ENCODE data around the gene ATP9B. TPM values are rescaled to one million over a fixed set of nuclear protein-coding genes. Genes with fewer than 3 reads are reported as not detected.

The ATP9B gene
- total RNA-seq, 1 donor from 2014 or later, result 50.3 TPM

DNA sequence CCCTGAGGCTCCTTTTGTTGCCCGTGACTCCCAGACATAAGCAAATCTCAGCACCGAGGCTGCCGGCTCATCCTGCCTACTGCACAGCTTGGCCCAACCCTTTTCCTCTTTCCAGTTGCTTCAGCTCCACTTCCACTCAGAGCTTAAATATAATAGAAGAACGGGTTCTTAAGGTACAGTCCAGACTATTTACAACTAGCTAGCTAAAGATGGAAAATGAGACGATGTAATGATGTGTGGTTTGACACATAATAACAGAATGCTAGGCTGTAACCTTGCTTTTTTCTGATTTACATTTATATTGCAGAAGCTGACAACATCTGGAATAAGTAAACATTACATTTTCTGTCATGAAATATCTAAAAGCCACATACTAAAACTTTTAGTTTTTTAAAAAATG, 26.9 kb upstream of the ATP9B start:
- no peak for DNase-seq (ENCODE audit: extremely low spot score in 2 of 2)
- TF ChIP-seq POLR2AphosphoS5 (IDR thresholded peaks at IDR 0.05; ENCODE audit: insufficient read depth in 1 of 2, low read depth in 1 of 2), result no peak
- no peak for TF ChIP-seq POLR2A (IDR thresholded peaks at IDR 0.05)
- TF ChIP-seq, protein P1, sequence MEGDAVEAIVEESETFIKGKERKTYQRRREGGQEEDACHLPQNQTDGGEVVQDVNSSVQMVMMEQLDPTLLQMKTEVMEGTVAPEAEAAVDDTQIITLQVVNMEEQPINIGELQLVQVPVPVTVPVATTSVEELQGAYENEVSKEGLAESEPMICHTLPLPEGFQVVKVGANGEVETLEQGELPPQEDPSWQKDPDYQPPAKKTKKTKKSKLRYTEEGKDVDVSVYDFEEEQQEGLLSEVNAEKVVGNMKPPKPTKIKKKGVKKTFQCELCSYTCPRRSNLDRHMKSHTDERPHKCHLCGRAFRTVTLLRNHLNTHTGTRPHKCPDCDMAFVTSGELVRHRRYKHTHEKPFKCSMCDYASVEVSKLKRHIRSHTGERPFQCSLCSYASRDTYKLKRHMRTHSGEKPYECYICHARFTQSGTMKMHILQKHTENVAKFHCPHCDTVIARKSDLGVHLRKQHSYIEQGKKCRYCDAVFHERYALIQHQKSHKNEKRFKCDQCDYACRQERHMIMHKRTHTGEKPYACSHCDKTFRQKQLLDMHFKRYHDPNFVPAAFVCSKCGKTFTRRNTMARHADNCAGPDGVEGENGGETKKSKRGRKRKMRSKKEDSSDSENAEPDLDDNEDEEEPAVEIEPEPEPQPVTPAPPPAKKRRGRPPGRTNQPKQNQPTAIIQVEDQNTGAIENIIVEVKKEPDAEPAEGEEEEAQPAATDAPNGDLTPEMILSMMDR (IDR thresholded peaks at IDR 0.05), result no peak
- H3K27ac ChIP-seq, result no peak overlapping the region
- H3K36me3 ChIP-seq, result no peaks in the 10 kb centered on the region
- H3K9me3 ChIP-seq, result no peaks in the 10 kb centered on the region
- no peaks in the 10 kb centered on the region for H3K27me3 ChIP-seq
- no peaks in the 10 kb centered on the region for H3K4me1 ChIP-seq
- H3K4me3 ChIP-seq, result no peak overlapping the region
- intact Hi-C loops (cut with DNase I), result no loop called here

DNA sequence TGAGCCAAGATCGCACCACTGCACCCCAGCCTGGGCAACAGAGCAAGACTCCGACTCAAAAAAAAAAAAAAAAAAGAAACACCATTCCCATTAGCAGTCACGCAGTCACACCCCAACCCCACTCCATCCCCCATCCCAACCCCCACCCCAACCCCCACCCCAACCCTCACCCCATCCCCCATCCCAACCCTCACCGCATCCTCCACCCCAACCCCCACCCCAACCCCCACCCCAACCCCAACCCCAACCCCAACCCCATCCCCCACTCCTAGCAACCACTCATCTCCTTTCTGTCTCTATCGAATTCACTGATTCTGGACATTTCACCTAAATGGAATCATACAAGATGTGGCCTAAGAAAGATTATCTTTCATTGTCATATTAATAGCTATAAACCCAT, 25.9 kb upstream of the ATP9B start:
- no peak overlapping the region for H3K27ac ChIP-seq
- no peaks in the 10 kb centered on the region for H3K27me3 ChIP-seq
- H3K36me3 ChIP-seq, result no peaks in the 10 kb centered on the region
- no peak for DNase-seq (ENCODE audit: extremely low spot score in 2 of 2)
- H3K4me3 ChIP-seq, result no peak overlapping the region
- no peaks in the 10 kb centered on the region for H3K4me1 ChIP-seq
- no peaks in the 10 kb centered on the region for H3K9me3 ChIP-seq
- intact Hi-C loops (cut with DNase I), result no loop called here
- TF ChIP-seq POLR2A (IDR thresholded peaks at IDR 0.05) (no peak), POLR2AphosphoS5 (IDR thresholded peaks at IDR 0.05; ENCODE audit: insufficient read depth in 1 of 2, low read depth in 1 of 2) (no peak)
- TF ChIP-seq, protein P1 (IDR thresholded peaks at IDR 0.05), result no peak

DNA sequence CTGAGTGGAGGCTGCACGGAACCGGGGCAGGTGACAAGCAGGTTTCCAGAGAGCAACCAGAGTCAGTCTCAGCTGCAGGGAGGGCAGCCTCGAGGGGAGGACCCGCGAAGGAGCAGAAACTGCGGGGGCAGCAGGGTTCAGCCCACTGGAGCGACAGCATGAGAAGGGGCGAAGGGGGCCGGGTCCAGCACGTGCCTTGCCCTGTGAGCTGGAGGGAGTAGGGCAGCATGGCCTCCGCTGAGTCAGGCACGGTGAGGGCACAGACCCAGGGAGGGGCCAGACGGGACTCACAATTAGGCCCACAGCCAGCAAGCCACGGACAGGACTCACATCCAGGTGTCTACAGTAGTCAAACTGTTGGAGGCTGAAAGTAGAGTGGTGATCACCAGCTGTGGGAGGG, 22.7 kb upstream of the ATP9B start:
- Histone ChIP-seq H3K27ac (no peak overlapping the region), H3K9me3 (no peaks in the 10 kb centered on the region), H3K36me3 (no peaks in the 10 kb centered on the region), H3K27me3 (no peaks in the 10 kb centered on the region), H3K4me1 (no peaks in the 10 kb centered on the region), H3K4me3 (no peak overlapping the region)
- no peak for DNase-seq (ENCODE audit: extremely low spot score in 2 of 2)
- intact Hi-C loops (cut with DNase I), result no loop called here
- TF ChIP-seq POLR2A (IDR thresholded peaks at IDR 0.05) (no peak), POLR2AphosphoS5 (IDR thresholded peaks at IDR 0.05; ENCODE audit: insufficient read depth in 1 of 2, low read depth in 1 of 2) (no peak)
- TF ChIP-seq, protein P1 (IDR thresholded peaks at IDR 0.05), result no peak

DNA sequence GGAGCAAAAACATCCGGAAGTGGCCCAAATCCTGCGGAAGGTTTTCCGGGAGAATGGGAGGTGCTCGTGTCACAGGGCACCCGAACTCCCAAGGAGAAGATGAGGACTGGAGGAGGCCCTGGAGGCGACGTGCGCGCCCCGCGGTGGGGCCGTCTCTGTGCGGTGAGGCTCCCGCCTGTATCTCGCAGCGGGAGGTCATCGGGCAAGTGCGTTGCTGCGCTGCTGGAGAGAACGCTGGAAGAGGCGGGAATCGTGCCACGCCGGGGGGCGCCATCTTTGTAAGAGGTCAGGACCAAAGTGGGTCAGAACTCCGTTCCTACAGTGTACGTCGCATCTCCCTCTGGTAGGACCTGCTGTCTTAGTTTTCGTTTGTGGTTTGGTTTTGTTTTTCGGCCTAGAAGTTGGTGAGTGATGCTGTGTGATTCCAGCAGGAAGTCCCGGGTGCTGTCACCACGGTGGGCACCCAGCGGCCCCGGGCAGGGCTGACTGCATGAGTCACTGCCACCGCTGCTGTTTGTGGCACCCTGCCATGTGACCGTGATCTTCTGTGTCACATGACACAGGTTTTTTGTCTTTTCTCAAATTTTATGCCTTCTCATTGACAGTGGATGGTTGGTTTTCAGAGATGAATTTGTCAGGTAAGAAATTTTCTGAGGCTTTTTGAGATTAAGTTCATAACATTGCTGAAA, 21.5 kb upstream of the ATP9B start:
- Histone ChIP-seq H3K4me3 (no peak overlapping the region), H3K9me3 (no peaks in the 10 kb centered on the region), H3K4me1 (no peaks in the 10 kb centered on the region), H3K27me3 (no peaks in the 10 kb centered on the region), H3K36me3 (no peaks in the 10 kb centered on the region), H3K27ac (no peak overlapping the region)
- TF ChIP-seq POLR2A (IDR thresholded peaks at IDR 0.05) (no peak), POLR2AphosphoS5 (IDR thresholded peaks at IDR 0.05; ENCODE audit: insufficient read depth in 1 of 2, low read depth in 1 of 2) (no peak)
- TF ChIP-seq, protein P1 (IDR thresholded peaks at IDR 0.05), result no peak
- intact Hi-C loops (cut with DNase I), result no loop called here
- no peak for DNase-seq (ENCODE audit: extremely low spot score in 2 of 2)

DNA sequence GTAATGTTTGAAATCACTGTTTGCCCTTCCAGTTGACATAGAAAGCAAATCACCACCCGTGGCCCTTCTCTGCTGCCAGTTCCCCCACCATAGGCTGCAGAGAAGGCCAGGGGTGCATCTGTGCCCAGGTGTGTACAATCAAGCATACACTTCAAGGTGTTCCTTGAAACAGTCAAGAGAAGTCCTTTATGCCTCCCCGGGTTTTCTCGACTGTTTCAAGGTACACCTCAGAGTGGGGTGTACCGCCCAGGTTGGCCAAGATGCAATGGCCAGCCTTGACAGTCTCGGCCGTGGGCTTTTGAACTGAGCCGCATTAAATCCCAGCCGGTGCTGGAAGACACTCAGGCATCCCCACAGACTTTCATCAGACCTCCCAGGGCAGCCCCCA, 21.0 kb upstream of the ATP9B start:
- Histone ChIP-seq H3K4me3 (no peak overlapping the region), H3K27me3 (no peaks in the 10 kb centered on the region), H3K9me3 (no peaks in the 10 kb centered on the region), H3K4me1 (no peaks in the 10 kb centered on the region), H3K27ac (no peak overlapping the region), H3K36me3 (no peaks in the 10 kb centered on the region)
- intact Hi-C loops (cut with DNase I), result no loop called here
- no peak for DNase-seq (ENCODE audit: extremely low spot score in 2 of 2)
- TF ChIP-seq, protein P1 (IDR thresholded peaks at IDR 0.05), result no peak
- TF ChIP-seq POLR2A (IDR thresholded peaks at IDR 0.05) (no peak), POLR2AphosphoS5 (IDR thresholded peaks at IDR 0.05; ENCODE audit: insufficient read depth in 1 of 2, low read depth in 1 of 2) (no peak)

Measured in vagina (tissue), 2 donors.